Liver (tissue), 3 donors: Measurements from ENCODE around the gene GMEB2.

Experiments
- ATF3 ChIP-seq: IDR thresholded peaks from 2 replicates; pipeline ENCODE4 v1.6.1; 2016; ENCODE audit warnings: antibody characterized with exemption
- CTCF ChIP-seq: fragments of 150-350 bp; IDR thresholded peaks from 2 replicates; pipeline ENCODE4 v1.5.1; 2017; ENCODE audit warnings: improper control_type of control experiment, low read depth, low read length; ENCODE audit not compliant: missing input control
- GABPA ChIP-seq, 2 donors: IDR thresholded peaks in 1 of 2; conservative IDR thresholded peaks in 1 of 2; 2 replicates each; pipeline ENCODE4 v1.6.1; 2016; ENCODE audit warnings: antibody characterized with exemption in 2 of 2, mild to moderate bottlenecking in 1 of 2, moderate library complexity in 1 of 2
- JUND ChIP-seq, 2 donors: IDR thresholded peaks; 2 replicates each; pipeline ENCODE4 v1.6.1; 2016; ENCODE audit warnings: antibody characterized with exemption in 2 of 2
- MAX ChIP-seq: IDR thresholded peaks from 2 replicates; pipeline ENCODE4 v1.6.1; 2016; ENCODE audit warnings: antibody characterized with exemption
- SP1 ChIP-seq: IDR thresholded peaks from 2 replicates; pipeline ENCODE4 v1.6.1; 2018; ENCODE audit warnings: antibody characterized with exemption, mild to moderate bottlenecking
- donor health status: healthy.
- donor health status: healthy.

GRCh38 chr20:63626424-63627128, at the start of gene GMEB2:
- TF ChIP-seq CTCF: no peak
- TF ChIP-seq SP1: no peak
- TF ChIP-seq GABPA (IDR thresholded peaks at IDR 0.05 in 1 of 2, conservative IDR thresholded peaks at IDR 0.05 in 1 of 2): no peak
- no peak for TF ChIP-seq MAX
- no peak for TF ChIP-seq JUND (IDR thresholded peaks at IDR 0.05)
- TF ChIP-seq ATF3: no peak
